Duodenal mucosa (tissue), 2 donors: ENCODE measurements around the gene MAPT.

Experiments
- H3K27ac ChIP-seq: one replicate; pipeline ENCODE4 v1.7.0; 2013; ENCODE audit warnings: low read depth, low read length
- H3K27me3 ChIP-seq, 2 donors: one replicate each; pipeline ENCODE4 v1.7.0; 2013; ENCODE audit warnings: low read length in 2 of 2, control low read depth in 1 of 2; ENCODE audit not compliant: insufficient read depth in 2 of 2, control insufficient read depth in 1 of 2
- H3K36me3 ChIP-seq, 2 donors: one replicate each; pipeline ENCODE4 v1.7.0; 2013; ENCODE audit warnings: low read length in 2 of 2, control low read depth in 1 of 2; ENCODE audit not compliant: insufficient read depth in 2 of 2, control insufficient read depth in 1 of 2
- H3K4me1 ChIP-seq, 2 donors: one replicate each; pipeline ENCODE4 v1.7.0; 2013; ENCODE audit warnings: low read length in 2 of 2, control low read depth in 1 of 2; ENCODE audit not compliant: insufficient read depth in 2 of 2, control insufficient read depth in 1 of 2
- H3K4me3 ChIP-seq, 2 donors: one replicate each; pipeline ENCODE4 v1.7.0; 2013; ENCODE audit warnings: low read length in 2 of 2, low read depth in 1 of 2
- H3K9ac ChIP-seq, 2 donors: one replicate each; pipeline ENCODE4 v1.7.0; 2013; ENCODE audit warnings: low read length in 2 of 2, low read depth in 1 of 2
- H3K9me3 ChIP-seq, 2 donors: one replicate each; pipeline ENCODE4 v1.7.0; 2013; ENCODE audit warnings: low read length in 2 of 2, control low read depth in 1 of 2; ENCODE audit not compliant: control insufficient read depth in 1 of 2

Gene MAPT

GRCh38 chr17:45874151-45874550, 20.2 kb upstream of the MAPT start:
- Histone ChIP-seq H3K27me3 (peaks cover 0 to 5% of the 10 kb centered on the region in 2 donors), H3K9me3 (no peaks in the 10 kb centered on the region), H3K36me3 (no peaks in the 10 kb centered on the region), H3K27ac (no peak overlapping the region), H3K9ac (no peak overlapping the region), H3K4me1 (no peaks in the 10 kb centered on the region), H3K4me3 (no peak overlapping the region)

GRCh38 chr17:45876539-45876938, 17.8 kb upstream of the MAPT start:
- no peaks in the 10 kb centered on the region for H3K4me1 ChIP-seq
- H3K27me3 ChIP-seq, result peaks cover 0 to 5% of the 10 kb centered on the region in 2 donors
- no peaks in the 10 kb centered on the region for H3K36me3 ChIP-seq
- H3K27ac ChIP-seq, result no peak overlapping the region
- no peak overlapping the region for H3K4me3 ChIP-seq
- no peaks in the 10 kb centered on the region for H3K9me3 ChIP-seq
- no peak overlapping the region for H3K9ac ChIP-seq

- no peaks in the 10 kb centered on the region for H3K36me3 ChIP-seq
- no peaks in the 10 kb centered on the region for H3K9me3 ChIP-seq
- H3K27me3 ChIP-seq, result peaks cover 0 to 5% of the 10 kb centered on the region in 2 donors
- H3K4me3 ChIP-seq, result no peak overlapping the region
- H3K9ac ChIP-seq, result no peak overlapping the region
- H3K4me1 ChIP-seq, result no peaks in the 10 kb centered on the region
- no peak overlapping the region for H3K27ac ChIP-seq
Observed at GRCh38 chr17:45877467-45877866, 16.9 kb upstream of the MAPT start.

DNA sequence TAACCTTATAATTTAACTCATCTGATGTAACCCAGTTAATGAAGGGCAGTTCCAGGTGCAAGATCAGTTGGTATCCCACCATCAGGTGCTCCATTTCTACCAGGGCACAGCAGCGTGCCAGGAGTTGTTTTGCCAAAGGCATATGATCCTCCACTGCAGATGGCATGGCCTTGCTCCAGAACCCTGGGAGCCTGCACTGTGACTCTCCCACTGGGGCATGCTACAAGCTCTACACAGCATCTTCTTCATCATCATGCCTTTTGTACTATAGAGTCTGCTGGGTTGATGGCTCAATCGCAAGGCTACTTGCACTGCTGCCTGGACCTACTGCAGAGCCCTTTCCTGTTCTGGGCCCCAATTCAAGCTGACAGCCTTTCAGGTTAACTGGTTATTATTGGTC, 11.3 kb upstream of the MAPT start:
- no peak overlapping the region for H3K9ac ChIP-seq
- no peaks in the 10 kb centered on the region for H3K4me1 ChIP-seq
- H3K36me3 ChIP-seq, result no peaks in the 10 kb centered on the region
- H3K4me3 ChIP-seq, result no peak overlapping the region
- no peak overlapping the region for H3K27ac ChIP-seq
- H3K27me3 ChIP-seq, result no peaks in the 10 kb centered on the region
- H3K9me3 ChIP-seq, result no peaks in the 10 kb centered on the region

DNA sequence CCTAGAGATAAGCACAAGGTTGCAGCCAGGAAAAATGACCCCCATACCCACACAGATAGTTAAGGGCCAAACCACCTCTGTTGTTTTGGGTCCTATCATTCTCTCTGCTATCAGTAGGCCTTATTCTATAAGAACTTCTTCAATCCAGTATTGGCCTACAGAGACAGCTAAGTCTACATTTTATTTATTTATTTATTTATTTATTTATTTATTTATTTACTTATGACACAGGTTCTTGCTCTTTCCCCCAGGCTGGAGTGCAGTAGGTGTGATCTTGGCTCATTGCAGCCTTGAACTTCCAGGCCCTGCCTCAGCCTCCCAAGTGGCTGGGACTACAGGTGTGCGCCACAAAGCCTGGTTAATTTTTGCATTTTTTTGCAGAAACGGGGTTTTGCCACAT, 7.5 kb upstream of the MAPT start:
- H3K27me3 ChIP-seq, result peaks cover 0 to 3% of the 10 kb centered on the region in 2 donors
- H3K9ac ChIP-seq, result no peak overlapping the region
- H3K4me3 ChIP-seq, result no peak overlapping the region
- H3K27ac ChIP-seq, result no peak overlapping the region
- no peaks in the 10 kb centered on the region for H3K9me3 ChIP-seq
- H3K36me3 ChIP-seq, result no peaks in the 10 kb centered on the region
- no peaks in the 10 kb centered on the region for H3K4me1 ChIP-seq

DNA sequence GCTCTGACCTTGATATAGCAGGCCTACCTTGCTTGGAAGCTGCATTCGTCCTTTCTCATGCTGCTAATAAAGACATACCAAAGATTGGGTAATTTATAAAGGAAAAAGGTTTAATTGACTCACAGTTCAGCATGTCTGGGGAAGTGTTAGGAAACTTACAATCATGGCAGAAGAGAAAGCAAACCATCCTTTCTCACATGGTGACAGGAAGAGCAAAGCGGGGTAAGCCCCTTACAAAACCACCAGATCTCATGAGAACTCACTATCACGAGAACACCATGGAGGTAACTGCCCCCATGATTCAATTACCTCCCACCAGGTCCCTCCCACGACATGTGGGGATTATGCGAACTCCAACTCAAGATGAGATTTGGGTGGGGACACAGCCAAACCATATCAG, 6.0 kb upstream of the MAPT start:
- H3K27ac ChIP-seq, result no peak overlapping the region
- H3K4me1 ChIP-seq, result no peaks in the 10 kb centered on the region
- H3K36me3 ChIP-seq, result no peaks in the 10 kb centered on the region
- peaks cover 0 to 7% of the 10 kb centered on the region in 2 donors for H3K27me3 ChIP-seq
- no peak overlapping the region for H3K4me3 ChIP-seq
- no peaks in the 10 kb centered on the region for H3K9me3 ChIP-seq
- H3K9ac ChIP-seq, result no peak overlapping the region

DNA sequence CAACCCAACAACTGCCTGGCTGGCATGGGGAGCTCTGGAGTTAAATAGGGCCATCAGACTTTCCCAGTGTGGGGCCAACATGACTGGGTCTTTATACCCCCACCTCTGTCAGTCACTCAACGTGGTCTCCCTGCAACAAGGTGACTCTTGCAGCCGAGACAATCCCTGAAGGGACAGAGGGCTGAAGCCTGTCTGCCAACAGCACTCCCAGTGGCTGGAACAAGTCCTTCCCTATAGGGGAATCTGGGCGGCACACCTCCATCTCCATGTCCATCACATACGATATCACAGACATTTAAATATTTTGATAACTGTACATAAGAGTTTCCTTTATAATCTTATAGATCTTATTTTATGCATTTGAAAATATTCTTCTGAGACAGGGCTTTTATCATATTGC, 4.8 kb upstream of the MAPT start:
- Histone ChIP-seq H3K4me1 (peaks cover 0 to 1% of the 10 kb centered on the region in 2 donors), H3K36me3 (no peaks in the 10 kb centered on the region), H3K27ac (no peak overlapping the region), H3K27me3 (peaks cover 0 to 7% of the 10 kb centered on the region in 2 donors), H3K9ac (no peak overlapping the region), H3K9me3 (no peaks in the 10 kb centered on the region), H3K4me3 (no peak overlapping the region)

DNA sequence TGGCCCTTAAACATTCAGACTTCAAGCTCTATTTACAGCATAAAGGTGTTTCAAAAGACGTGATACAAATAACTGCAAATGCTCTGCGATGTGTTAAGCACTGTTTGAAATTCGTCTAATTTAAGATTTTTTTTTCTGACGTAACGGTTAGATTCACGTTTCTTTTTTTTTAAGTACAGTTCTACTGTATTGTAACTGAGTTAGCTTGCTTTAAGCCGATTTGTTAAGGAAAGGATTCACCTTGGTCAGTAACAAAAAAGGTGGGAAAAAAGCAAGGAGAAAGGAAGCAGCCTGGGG, 681 bp upstream of the MAPT start:
- peaks cover 0 to 17% of the 10 kb centered on the region in 2 donors for H3K4me1 ChIP-seq
- H3K9me3 ChIP-seq, result no peaks in the 10 kb centered on the region
- H3K36me3 ChIP-seq, result no peaks in the 10 kb centered on the region
- H3K27me3 ChIP-seq, result peaks cover 31 to 42% of the 10 kb centered on the region in 2 donors
- H3K9ac ChIP-seq, result peak overlapping the region; percentile 59 to 64
- no peak overlapping the region for H3K27ac ChIP-seq
- H3K4me3 ChIP-seq, result peak overlapping the region; percentile 72 to 79

DNA sequence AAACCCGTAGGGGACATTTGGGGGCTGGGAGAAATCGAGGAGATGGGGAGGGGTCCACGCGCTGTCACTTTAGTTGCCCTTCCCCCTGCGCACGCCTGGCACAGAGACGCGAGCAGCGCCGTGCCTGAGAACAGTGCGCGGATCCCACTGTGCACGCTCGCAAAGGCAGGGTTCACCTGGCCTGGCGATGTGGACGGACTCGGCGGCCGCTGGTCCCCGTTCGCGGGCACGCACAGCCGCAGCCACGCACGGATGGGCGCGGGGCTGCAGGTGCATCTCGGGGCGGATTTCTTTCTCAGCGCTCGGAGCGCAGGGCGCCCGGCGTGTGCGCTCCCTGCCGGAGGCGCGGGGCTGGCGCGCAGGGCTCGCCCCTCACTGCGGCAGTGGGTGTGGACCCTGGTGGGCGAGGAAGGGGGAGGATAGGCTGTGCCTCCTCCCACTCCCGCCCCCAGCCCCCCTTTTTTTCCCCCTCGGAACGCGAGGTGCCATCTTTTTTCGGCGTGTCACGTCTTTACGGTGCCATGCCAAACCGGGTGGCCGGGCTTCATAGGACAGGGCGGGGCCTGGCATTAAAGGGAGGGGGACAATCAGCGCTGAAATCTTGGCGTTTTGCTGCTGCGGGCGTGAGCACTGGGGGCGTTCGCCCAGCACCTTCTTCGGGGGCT, 1.1 kb downstream of the MAPT start:
- H3K9ac ChIP-seq, result no peak overlapping the region

GRCh38 chr17:45895969-45896785, 1.8 kb downstream of the MAPT start:
- Histone ChIP-seq H3K36me3 (no peaks in the 10 kb centered on the region), H3K27ac (no peak overlapping the region), H3K27me3 (peaks cover 50 to 58% of the 10 kb centered on the region in 2 donors), H3K4me1 (peaks cover 0 to 17% of the 10 kb centered on the region in 2 donors), H3K9ac (no peak overlapping the region), H3K4me3 (peak overlapping the region in 1 of 2 donors; percentile 79), H3K9me3 (no peaks in the 10 kb centered on the region)

More for the DNA sequence above, 1.1 kb downstream of the MAPT start:
- peak overlapping the region; percentile 72 to 79 for H3K4me3 ChIP-seq
- peaks cover 46 to 54% of the 10 kb centered on the region in 2 donors for H3K27me3 ChIP-seq
- H3K27ac ChIP-seq, result no peak overlapping the region
- H3K36me3 ChIP-seq, result no peaks in the 10 kb centered on the region
- peaks cover 0 to 17% of the 10 kb centered on the region in 2 donors for H3K4me1 ChIP-seq
- H3K9me3 ChIP-seq, result no peaks in the 10 kb centered on the region
